Left ventricle myocardium inferior (tissue), 1 donor: ENCODE measurements around the gene DYNC1H1. TPM values are rescaled to one million over a fixed set of nuclear protein-coding genes. Genes with fewer than 3 reads are reported as not detected.
A peak's percentile ranks its signal among the peaks of the same experiment; 100 is the strongest.

Source experiments
- DNase-seq: peaks from one replicate; pipeline ENCODE4 v3.0.0-alpha.2; 2020
- H3K27ac ChIP-seq: fragments of 200-600 bp; replicated peaks from 2 replicates; pipeline ENCODE4 v1.8.0; 2021
- H3K27me3 ChIP-seq: fragments of 200-600 bp; 2 replicates; pipeline ENCODE4 v1.8.0; 2021; ENCODE audit warnings: low read depth
- H3K36me3 ChIP-seq: fragments of 200-600 bp; 2 replicates; pipeline ENCODE4 v1.8.0; 2021
- H3K4me1 ChIP-seq: fragments of 200-600 bp; 2 replicates; pipeline ENCODE4 v1.8.0; 2021
- H3K4me3 ChIP-seq: fragments of 200-600 bp; 2 replicates; pipeline ENCODE4 v1.8.0; 2021; ENCODE audit warnings: mild to moderate bottlenecking, moderate library complexity
- H3K9me3 ChIP-seq: fragments of 200-600 bp; replicated peaks from 2 replicates; pipeline ENCODE4 v1.8.0; 2021
- CTCF ChIP-seq: fragments of 200-600 bp; IDR thresholded peaks from 2 replicates; pipeline ENCODE4 v1.8.0; 2021; ENCODE audit warnings: antibody characterized with exemption, mild to moderate bottlenecking, borderline replicate concordance
- intact Hi-C: fragments of 100-400 bp; cut with micrococcal nuclease; formaldehyde crosslinking; loops from one replicate; pipeline ENCODE4 v1.11.0; 2022
- total RNA-seq: library from RNA; stranded (reverse); fragmentation: NEBNext Ultra II Directional; extraction: Animal tissue kit (Norgen Biotek cat#: 25700); gene quantifications from one replicate; pipeline ENCODE4 v1.2.1, GENCODE V29; 2021
- donor health status: DM: no; HTN: yes; CAD: no; lungs with severe emphysema.

Gene DYNC1H1
- total RNA-seq, 1 donor from 2014 or later = 402 TPM

DNA sequence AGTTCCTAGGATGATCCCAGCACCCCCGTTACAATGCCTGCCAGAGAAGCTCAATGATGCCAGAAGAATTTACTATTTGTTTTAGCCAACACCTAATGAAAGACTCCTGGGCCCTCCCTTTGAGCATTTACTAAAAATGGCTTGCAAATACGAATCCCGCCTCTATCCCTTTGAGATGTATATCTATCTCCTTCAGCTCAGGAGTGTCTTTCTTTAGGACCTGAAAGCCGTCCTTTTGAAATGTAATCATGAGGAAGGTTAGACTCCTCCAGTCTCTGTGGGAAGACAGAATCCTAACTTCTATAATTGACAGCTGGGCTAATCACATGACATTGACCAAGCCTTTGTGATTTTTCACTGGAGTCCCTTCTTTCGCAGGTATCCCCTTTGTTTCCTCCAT lies 19.2 kb upstream of the DYNC1H1 start:
- no peaks in the 10 kb centered on the region for H3K36me3 ChIP-seq
- DNase-seq = no peak
- H3K4me3 ChIP-seq = no peak overlapping the region
- H3K9me3 ChIP-seq = no peaks in the 10 kb centered on the region
- peaks cover 8% of the 10 kb centered on the region for H3K27me3 ChIP-seq
- H3K27ac ChIP-seq = no peak overlapping the region
- intact Hi-C loops = no loop called here
- TF ChIP-seq CTCF = no peak
- H3K4me1 ChIP-seq = peaks cover 26% of the 10 kb centered on the region

GRCh38 chr14:101947577-101947903 lies 16.8 kb upstream of the DYNC1H1 start:
- Histone ChIP-seq H3K4me3 (peak overlapping the region; percentile 87), H3K9me3 (no peaks in the 10 kb centered on the region), H3K27ac (peak overlapping the region; percentile 97), H3K36me3 (no peaks in the 10 kb centered on the region), H3K4me1 (peaks cover 26% of the 10 kb centered on the region), H3K27me3 (no peaks in the 10 kb centered on the region)
- TF ChIP-seq CTCF = no peak
- DNase-seq = no peak
- intact Hi-C loops = no loop called here

- H3K4me1 ChIP-seq = peaks cover 26% of the 10 kb centered on the region
- DNase-seq = peak; percentile 100
- H3K27ac ChIP-seq = peak overlapping the region; percentile 97
- no peaks in the 10 kb centered on the region for H3K36me3 ChIP-seq
- H3K4me3 ChIP-seq = peak overlapping the region; percentile 87
- no peaks in the 10 kb centered on the region for H3K27me3 ChIP-seq
- TF ChIP-seq CTCF = no peak
- intact Hi-C loops = no loop called here
- no peaks in the 10 kb centered on the region for H3K9me3 ChIP-seq
Observed at GRCh38 chr14:101947904-101948665, 16.3 kb upstream of the DYNC1H1 start.

- no peaks in the 10 kb centered on the region for H3K27me3 ChIP-seq
- peak overlapping the region; percentile 97 for H3K27ac ChIP-seq
- H3K4me1 ChIP-seq = peaks cover 26% of the 10 kb centered on the region
- no peaks in the 10 kb centered on the region for H3K9me3 ChIP-seq
- no peak for DNase-seq
- TF ChIP-seq CTCF = no peak
- intact Hi-C loops = no loop called here
- peak overlapping the region; percentile 87 for H3K4me3 ChIP-seq
- H3K36me3 ChIP-seq = no peaks in the 10 kb centered on the region
Observed at GRCh38 chr14:101948666-101949216, 15.6 kb upstream of the DYNC1H1 start.

- H3K4me1 ChIP-seq = peaks cover 26% of the 10 kb centered on the region
- H3K27me3 ChIP-seq = no peaks in the 10 kb centered on the region
- no peak overlapping the region for H3K4me3 ChIP-seq
- intact Hi-C loops = no loop called here
- no peaks in the 10 kb centered on the region for H3K36me3 ChIP-seq
- DNase-seq = no peak
- no peak for TF ChIP-seq CTCF
- H3K9me3 ChIP-seq = no peaks in the 10 kb centered on the region
- H3K27ac ChIP-seq = no peak overlapping the region
Observed at GRCh38 chr14:101950100-101950499, 14.3 kb upstream of the DYNC1H1 start.
